ENCODE data around the gene RPP14. TPM values are rescaled to one million over a fixed set of nuclear protein-coding genes. Genes with fewer than 3 reads are reported as not detected.

Gene RPP14
- total RNA-seq, 1 experiment from 2014 or later, result 22.4 TPM

- no peak for TF ChIP-seq ZNF274 (IDR thresholded peaks at IDR 0.05; ENCODE audit: low read depth, low read length)
- TF ChIP-seq ZFX (IDR thresholded peaks at IDR 0.05), result no peak
- no peak for TF ChIP-seq SP1 (IDR thresholded peaks at IDR 0.05; ENCODE audit: low read depth)
- no peak for TF ChIP-seq EGR1 (IDR thresholded peaks at IDR 0.05; ENCODE audit: low read depth)
- TF ChIP-seq ELF1 (IDR thresholded peaks at IDR 0.05; ENCODE audit: borderline replicate concordance, low read depth), result no peak
- TF ChIP-seq ZBTB33 (IDR thresholded peaks at IDR 0.05; ENCODE audit: extremely low read depth, insufficient replicate concordance, low read length), result no peak
- no peak for TF ChIP-seq POLR2A (IDR thresholded peaks at IDR 0.05; ENCODE audit: borderline replicate concordance, extremely low read depth, insufficient read depth, insufficient read length)
- TF ChIP-seq EZH2 (IDR thresholded peaks at IDR 0.05), result no peak
- TF ChIP-seq TCF7L2 (IDR thresholded peaks at IDR 0.05; ENCODE audit: borderline replicate concordance, extremely low read depth, insufficient read depth, insufficient read length), result no peak
- no peak for TF ChIP-seq ATF3 (IDR thresholded peaks at IDR 0.05)
- no peak for TF ChIP-seq SRF (IDR thresholded peaks at IDR 0.05; ENCODE audit: low read depth)
- TF ChIP-seq CTCF (IDR thresholded peaks at IDR 0.05 in 2 of 3, conservative IDR thresholded peaks at IDR 0.05 in 1 of 3; ENCODE audit: borderline replicate concordance in 1 of 3, insufficient read depth in 1 of 3, low read depth in 2 of 3, low read length in 2 of 3), result no peak
- Histone ChIP-seq H3K27ac (ENCODE audit: low read depth, low read length) (no peak overlapping the region), H3K4me2 (ENCODE audit: low read length) (no peak overlapping the region), H3K4me3 (replicated peaks in 1 of 2; ENCODE audit: low read depth in 1 of 2, low read length in 2 of 2) (no peak overlapping the region), H3K9me2 (ENCODE audit: insufficient read depth) (no peaks in the 10 kb centered on the region), H3K9ac (ENCODE audit: low read length) (no peak overlapping the region), H3K4me1 (ENCODE audit: control insufficient read depth in 1 of 2, insufficient read depth in 2 of 2, low read length in 2 of 2) (no peaks in the 10 kb centered on the region), H4K20me1 (ENCODE audit: insufficient read depth) (no peaks in the 10 kb centered on the region), H3K9me3 (ENCODE audit: control insufficient read depth in 1 of 2, insufficient read depth in 1 of 2, low read depth in 1 of 2, low read length in 2 of 2) (no peaks in the 10 kb centered on the region), H3K79me2 (ENCODE audit: insufficient read depth, low read length) (no peaks in the 10 kb centered on the region), H2AFZ (ENCODE audit: low read depth, low read length, poor library complexity, severe bottlenecking) (no peak overlapping the region), H3K36me3 (ENCODE audit: control insufficient read depth in 1 of 2, insufficient read depth in 2 of 2, low read length in 2 of 2) (no peaks in the 10 kb centered on the region), H3K27me3 (ENCODE audit: insufficient read depth, low read length) (no peaks in the 10 kb centered on the region)
- CTCF ChIA-PET, result no interaction called here
- BruUV-seq (replicated peaks), result no TSS peak
- DNase-seq (ENCODE audit: low read depth, low spot score), result no peak
- ATAC-seq, result no peak
- POLR2A ChIA-PET, result no interaction called here
- intact Hi-C loops (cut with micrococcal nuclease), result no loop called here
- RAD21 ChIA-PET (ENCODE audit: low non-redundant PET in 1 of 2, low total read pairs in 2 of 2, uncharacterized antibody in 2 of 2, unreplicated experiment in 2 of 2), result interaction anchor here in 1 of 2 experiments (0.7 kb wide), 1 partner anchor 205 kb away, joined by 4 read pairs; no protein-coding TSS in a partner anchor
Observed at GRCh38 chr3:58359621-58360020, 53.6 kb downstream of the RPP14 start.

Measured in HCT116 (cell line).